Measurements from ENCODE around the gene CPED1.

DNA sequence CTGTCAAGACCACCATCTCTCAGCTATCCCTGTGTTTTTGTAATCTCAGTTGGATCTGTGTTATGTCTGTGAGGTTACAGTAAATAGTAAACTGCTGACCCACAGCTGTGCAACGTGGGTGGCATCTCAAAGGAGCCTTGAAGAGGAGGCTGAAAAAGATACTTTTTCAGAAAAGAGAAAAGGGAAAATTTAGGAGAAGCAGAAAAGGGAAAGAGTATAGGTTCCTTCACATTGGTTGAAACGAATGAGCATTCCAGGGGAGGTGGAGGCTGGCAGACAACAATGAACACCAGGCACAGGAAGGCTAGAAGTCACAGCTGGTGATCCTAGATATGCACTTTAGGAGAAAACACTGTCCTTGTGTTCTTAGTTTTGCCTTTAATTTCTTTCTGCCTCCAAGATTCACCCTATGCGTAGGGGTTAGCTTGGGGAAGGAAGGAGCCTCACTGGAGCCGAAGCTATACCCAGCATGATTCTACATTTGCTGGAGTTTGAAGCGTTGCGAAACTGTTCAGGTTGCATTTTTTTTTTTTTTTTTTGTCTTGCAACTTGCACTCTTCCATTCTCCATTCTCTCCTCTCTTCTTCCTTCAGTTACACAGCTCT is 18.3 kb downstream of the CPED1 start:
- TF ChIP-seq POLR2A (IDR thresholded peaks at IDR 0.05) (no peak), POLR2AphosphoS5 (IDR thresholded peaks at IDR 0.05; ENCODE audit: insufficient read depth in 1 of 2, low read depth in 1 of 2) (no peak)
- TF ChIP-seq, protein P1, sequence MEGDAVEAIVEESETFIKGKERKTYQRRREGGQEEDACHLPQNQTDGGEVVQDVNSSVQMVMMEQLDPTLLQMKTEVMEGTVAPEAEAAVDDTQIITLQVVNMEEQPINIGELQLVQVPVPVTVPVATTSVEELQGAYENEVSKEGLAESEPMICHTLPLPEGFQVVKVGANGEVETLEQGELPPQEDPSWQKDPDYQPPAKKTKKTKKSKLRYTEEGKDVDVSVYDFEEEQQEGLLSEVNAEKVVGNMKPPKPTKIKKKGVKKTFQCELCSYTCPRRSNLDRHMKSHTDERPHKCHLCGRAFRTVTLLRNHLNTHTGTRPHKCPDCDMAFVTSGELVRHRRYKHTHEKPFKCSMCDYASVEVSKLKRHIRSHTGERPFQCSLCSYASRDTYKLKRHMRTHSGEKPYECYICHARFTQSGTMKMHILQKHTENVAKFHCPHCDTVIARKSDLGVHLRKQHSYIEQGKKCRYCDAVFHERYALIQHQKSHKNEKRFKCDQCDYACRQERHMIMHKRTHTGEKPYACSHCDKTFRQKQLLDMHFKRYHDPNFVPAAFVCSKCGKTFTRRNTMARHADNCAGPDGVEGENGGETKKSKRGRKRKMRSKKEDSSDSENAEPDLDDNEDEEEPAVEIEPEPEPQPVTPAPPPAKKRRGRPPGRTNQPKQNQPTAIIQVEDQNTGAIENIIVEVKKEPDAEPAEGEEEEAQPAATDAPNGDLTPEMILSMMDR (IDR thresholded peaks at IDR 0.05): no peak

All from vagina (tissue), 2 donors.